IMR-90 (cell line): ENCODE measurements around the gene LGSN. TPM values are rescaled to one million over a fixed set of nuclear protein-coding genes. Genes with fewer than 3 reads are reported as not detected.

Experiments used
- ATAC-seq: fragments of 200-7000 bp; cut with Tn5 transposase; 2 replicates; pipeline ENCODE4 v1.9.1; 2020; ENCODE audit warnings: low read depth, mild to moderate bottlenecking, moderate library complexity
- BruUV-seq: library from RNA; stranded (reverse); fragments of 400-500 nt; replicated peaks from 2 replicates; lab custom pipeline; 2021; lab: Mats Ljungman, UMichigan
- CTCF ChIA-PET: fragments of 300-600 bp; formaldehyde crosslinking; extraction: SDS; loops from one replicate; lab custom pipeline; 2021; ENCODE audit warnings: antibody characterized with exemption; lab: Yijun Ruan, JAX
- POLR2A ChIA-PET: fragments of 300-600 bp; sonication (Branson Sonifier 250); formaldehyde crosslinking; loops from one replicate; lab custom pipeline; 2022; ENCODE audit warnings: antibody characterized with exemption; ENCODE audit not compliant: unreplicated experiment; lab: Charles Lee
- DNase-seq: peaks from one replicate; pipeline ENCODE4 v3.0.0; 2013
- H2AFZ ChIP-seq: replicated peaks from 2 replicates; pipeline ENCODE3; 2013; ENCODE audit warnings: low read length, mild to moderate bottlenecking; ENCODE audit not compliant: poor library complexity
- H2AK5ac ChIP-seq: 2 replicates; pipeline ENCODE4 v1.6.1; 2013; ENCODE audit warnings: low read depth, low read length, inconsistent platforms
- H2AK9ac ChIP-seq: replicated peaks from 2 replicates; pipeline ENCODE3; 2013; ENCODE audit warnings: mild to moderate bottlenecking, low read depth, low read length, moderate library complexity; ENCODE audit not compliant: poor library complexity
- H2BK120ac ChIP-seq: 2 replicates; pipeline ENCODE4 v1.6.1; 2013; ENCODE audit warnings: low read depth, low read length, inconsistent platforms
- H2BK15ac ChIP-seq: 3 replicates; pipeline ENCODE4 v1.6.1; 2013; ENCODE audit warnings: low read depth, low read length, inconsistent platforms
- H2BK20ac ChIP-seq: 2 replicates; pipeline ENCODE4 v1.6.1; 2013; ENCODE audit warnings: low read depth, mild to moderate bottlenecking, inconsistent platforms, low read length, moderate library complexity
- H2BK5ac ChIP-seq: 2 replicates; pipeline ENCODE4 v1.6.1; 2013; ENCODE audit warnings: mild to moderate bottlenecking, low read depth, low read length, inconsistent platforms; ENCODE audit not compliant: poor library complexity, severe bottlenecking
- H3K14ac ChIP-seq: replicated peaks from 2 replicates; pipeline ENCODE4 v1.6.1; 2013; ENCODE audit warnings: low read depth, low read length, inconsistent platforms
- H3K18ac ChIP-seq: 2 replicates; pipeline ENCODE4 v1.6.1; 2013; ENCODE audit warnings: low read depth, low read length, control low read depth
- H3K23ac ChIP-seq: 2 replicates; pipeline ENCODE4 v1.6.1; 2013; ENCODE audit warnings: low read depth, low read length, inconsistent platforms
- H3K27ac ChIP-seq: 2 replicates; pipeline ENCODE4 v1.5.1; 2013; ENCODE audit warnings: mild to moderate bottlenecking, control low read depth, low read length; ENCODE audit not compliant: insufficient read depth
- H3K27me3 ChIP-seq: 2 replicates; pipeline ENCODE4 v1.6.1; 2013; ENCODE audit warnings: low read length; ENCODE audit not compliant: control insufficient read depth, insufficient read depth
- H3K36me3 ChIP-seq: 2 replicates; pipeline ENCODE4 v1.6.1; 2013; ENCODE audit warnings: low read length, mixed read lengths; ENCODE audit not compliant: control insufficient read depth, insufficient read depth
- H3K4ac ChIP-seq: 2 replicates; pipeline ENCODE4 v1.6.1; 2013; ENCODE audit warnings: low read depth, low read length, inconsistent platforms
- H3K4me1 ChIP-seq: 2 replicates; pipeline ENCODE4 v1.6.1; 2013; ENCODE audit warnings: low read length, mixed read lengths; ENCODE audit not compliant: control insufficient read depth, insufficient read depth
- H3K4me2 ChIP-seq: 2 replicates; pipeline ENCODE4 v1.6.1; 2013; ENCODE audit warnings: low read depth, mild to moderate bottlenecking, control low read depth, low read length, moderate library complexity
- H3K4me3 ChIP-seq: 2 replicates; pipeline ENCODE4 v1.5.1; 2013; ENCODE audit warnings: low read depth, mild to moderate bottlenecking, control low read depth, low read length, moderate library complexity; ENCODE audit not compliant: insufficient read depth
- H3K56ac ChIP-seq: 2 replicates; pipeline ENCODE4 v1.6.1; 2013; ENCODE audit warnings: low read length, inconsistent platforms; ENCODE audit not compliant: insufficient read depth; ENCODE audit errors: extremely low read depth
- H3K79me1 ChIP-seq, 2 experiments: 2 replicates each; pipeline ENCODE4 v1.6.1; 2013; ENCODE audit warnings: low read length in 2 of 2, inconsistent platforms in 1 of 2, low read depth in 1 of 2
- H3K9ac ChIP-seq: 2 replicates; pipeline ENCODE4 v1.6.1; 2013; ENCODE audit warnings: low read depth, low read length, control low read depth
- H3K9me1 ChIP-seq: 2 replicates; pipeline ENCODE4 v1.6.1; 2013; ENCODE audit warnings: low read length, inconsistent platforms; ENCODE audit not compliant: insufficient read depth
- H3K9me3 ChIP-seq: 2 replicates; pipeline ENCODE4 v1.6.1; 2013; ENCODE audit warnings: low read length; ENCODE audit not compliant: control insufficient read depth, insufficient read depth
- H4K20me1 ChIP-seq: 2 replicates; pipeline ENCODE4 v1.6.1; 2013; ENCODE audit warnings: low read length, inconsistent platforms; ENCODE audit not compliant: insufficient read depth
- H4K5ac ChIP-seq: 2 replicates; pipeline ENCODE4 v1.6.1; 2013; ENCODE audit warnings: mild to moderate bottlenecking, low read depth, low read length, control low read depth
- H4K8ac ChIP-seq, 2 experiments: 2 replicates each; pipeline ENCODE4 v1.6.1; 2013; ENCODE audit warnings: low read depth in 2 of 2, low read length in 2 of 2, control low read depth in 1 of 2, inconsistent platforms in 1 of 2
- H4K91ac ChIP-seq: 2 replicates; pipeline ENCODE4 v1.6.1; 2013; ENCODE audit warnings: low read depth, low read length, inconsistent platforms; ENCODE audit not compliant: insufficient read depth
- POLR2A ChIP-seq: IDR thresholded peaks from 2 replicates; pipeline ENCODE4 v1.6.1; 2012; ENCODE audit warnings: mild to moderate bottlenecking, low read depth, low read length
- WGBS, 2 experiments: methylation state at CpG; one replicate each; pipeline versions ENCODE4 v1.1.5 to v1.1.7; 2013; ENCODE audit warnings: missing lambda C conversion rate in 2 of 2; ENCODE audit not compliant: insufficient read length in 1 of 2; ENCODE audit errors: extremely low coverage in 2 of 2; 5-methylcytosine and 5-hydroxymethylcytosine counted together
- dilution Hi-C: fragments of 300-500 bp; cut with HindIII; formaldehyde crosslinking; loops from one replicate; pipeline ENCODE4 v1.14.3; 2018; ENCODE audit warnings: low sequenced_read_pairs; ENCODE audit not compliant: unreplicated experiment
- in situ Hi-C: fragments of 300-500 bp; cut with MboI; formaldehyde crosslinking; loops from 3 replicates; pipeline ENCODE4 v1.14.3; 2019; ENCODE audit warnings: low sequenced_read_pairs, inconsistent platforms, mixed read lengths
- intact Hi-C: fragments of 100-400 bp; cut with micrococcal nuclease; formaldehyde crosslinking; loops from 2 replicates; pipeline ENCODE4 v1.10.0; 2022
- polyA plus RNA-seq, 3 experiments: library from polyadenylated mRNA; depleted of rRNA; stranded (reverse); fragments of >200 nt; gene quantifications; 2 replicates each; pipeline ENCODE4 v1.2.3, GENCODE V29; 2012; ENCODE audit warnings: low replicate concordance in 1 of 3
- total RNA-seq: library from RNA; depleted of rRNA; stranded (reverse); fragments of >200 nt; gene quantifications from 2 replicates; pipeline ENCODE4 v1.2.3, GENCODE V29; 2012

Gene LGSN
- total and polyA plus RNA-seq, 2 of the 4 experiments (the other 2 are of a cell fraction) = not detected

DNA sequence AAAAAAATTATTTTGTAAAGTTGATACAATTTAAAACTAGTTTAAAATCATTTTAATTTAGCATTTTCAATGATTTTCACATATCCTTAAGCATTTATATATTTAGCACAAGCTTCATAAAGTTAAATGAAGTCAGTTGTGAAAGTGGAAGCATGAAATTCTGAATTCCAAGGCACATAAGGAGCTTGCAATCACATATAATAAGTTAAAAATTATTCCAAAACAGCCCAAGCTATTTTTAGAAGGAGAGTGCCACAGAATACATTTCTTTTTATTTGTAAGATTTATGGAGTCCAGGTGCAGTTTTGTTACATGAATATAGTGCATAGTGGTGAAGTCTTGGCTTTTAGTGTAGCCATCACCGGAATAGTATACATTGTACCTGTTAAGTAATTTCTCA is 3.2 kb upstream of the LGSN start:
- TF ChIP-seq POLR2A = no peak
- ATAC-seq (no peak), DNase-seq (no peak)
- Histone ChIP-seq H3K4me2 (no peak overlapping the region), H2AK5ac (no peak overlapping the region), H3K4me3 (no peak overlapping the region), H2BK20ac (no peak overlapping the region), H3K9me1 (no peaks in the 10 kb centered on the region), H3K36me3 (no peaks in the 10 kb centered on the region), H2BK15ac (no peak overlapping the region), H3K23ac (no peak overlapping the region), H3K27me3 (no peaks in the 10 kb centered on the region), H4K8ac (no peak overlapping the region), H3K27ac (no peak overlapping the region), H3K4me1 (no peaks in the 10 kb centered on the region), H3K18ac (no peak overlapping the region), H4K91ac (no peak overlapping the region), H3K9ac (no peak overlapping the region), H2BK120ac (no peak overlapping the region), H2BK5ac (no peak overlapping the region), H4K20me1 (no peaks in the 10 kb centered on the region), H3K9me3 (no peaks in the 10 kb centered on the region), H4K5ac (no peak overlapping the region), H2AFZ (no peak overlapping the region), H3K14ac (no peak overlapping the region), H3K4ac (no peak overlapping the region), H2AK9ac (no peak overlapping the region), H3K79me1 (no peaks in the 10 kb centered on the region), H3K56ac (no peak overlapping the region)
- intact Hi-C loops (no loop called here), dilution Hi-C loops (no loop called here), in situ Hi-C loops (no loop called here)
- POLR2A ChIA-PET = interaction anchor here (0.6 kb wide), 1 partner anchor 26 kb away, joined by 4 read pairs; no protein-coding TSS in a partner anchor
- no CpG with 5 or more reads among the region's 1 CpG for WGBS, 2 experiments
- BruUV-seq = no TSS peak
- CTCF ChIA-PET = interaction anchor here (0.6 kb wide), 1 partner anchor 276 kb away, joined by 3 read pairs; no protein-coding TSS in a partner anchor
